ENCODE results near the gene FLVCR1. TPM values are rescaled to one million over a fixed set of nuclear protein-coding genes. Genes with fewer than 3 reads are reported as not detected.

FLVCR1 gene
- polyA plus RNA-seq, 3 donors = 1.8 to 5.5 (median 2.8) TPM

DNA sequence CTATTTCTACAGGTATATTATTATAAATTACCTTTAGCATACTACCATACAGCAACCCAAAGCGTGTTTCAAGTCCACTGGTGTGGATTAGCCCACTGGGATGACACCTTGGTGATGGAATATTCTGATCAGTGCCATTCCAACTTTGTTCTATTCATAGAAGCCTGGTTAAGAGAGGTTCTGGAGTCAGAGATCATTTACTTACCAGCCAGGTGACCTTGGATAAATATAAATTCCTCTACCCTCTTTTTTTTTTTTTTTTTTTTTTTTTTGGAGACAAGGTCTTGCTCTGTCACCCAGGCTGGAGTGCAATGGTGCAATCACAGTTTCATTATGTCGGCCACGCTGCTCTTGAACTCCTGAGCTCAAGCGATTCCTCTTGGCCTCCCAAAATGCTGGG, 10.5 kb upstream of the FLVCR1 start, which contains the start of gene SPATA45:
Gene SPATA45, minus strand, starts transcription at position 101 of the 400 bp plus-strand sequence. CDS start 11,500 bp downstream, outside the sequence.
- 100% methylated on average over 3 of the region's 4 CpGs for WGBS (ENCODE audit: insufficient coverage)
- TF ChIP-seq CTCF (IDR thresholded peaks at IDR 0.05) = no peak
- H3K4me1 Mint-ChIP-seq = no peaks in the 10 kb centered on the region
- peaks cover 0 to 5% of the 10 kb centered on the region in 2 donors for H3K36me3 Mint-ChIP-seq
- H2AFZ ChIP-seq (ENCODE audit: insufficient read depth, low read depth, low read length, poor library complexity, severe bottlenecking) = no peak within 1 kb of the TSS
- no peak within 1 kb of the TSS for H3K27ac ChIP-seq (ENCODE audit: low read depth in 1 of 2, low read length in 2 of 2)
- H3K79me2 ChIP-seq (ENCODE audit: insufficient read depth, low read length) = no peaks in the 10 kb centered on the region
- DNase-seq = no peak
- H3K4me2 ChIP-seq (replicated peaks; ENCODE audit: extremely low read depth, low read length, poor library complexity, severe bottlenecking) = no peak within 1 kb of the TSS
- no peak within 1 kb of the TSS for H3K4me3 Mint-ChIP-seq
- no peaks in the 10 kb centered on the region for H4K20me1 ChIP-seq (ENCODE audit: insufficient read depth, low read length)
- peaks cover 0 to 3% (median 0%) of the 10 kb centered on the region in 3 donors for H3K27me3 Mint-ChIP-seq (ENCODE audit: low read depth in 3 of 3)
- H3K4me1 ChIP-seq (ENCODE audit: control insufficient read depth in 1 of 2, insufficient read depth in 2 of 2, low read length in 2 of 2) = no peaks in the 10 kb centered on the region
- H3K9me3 Mint-ChIP-seq = peaks cover 0 to 8% (median 3%) of the 10 kb centered on the region in 7 donors
- no peaks in the 10 kb centered on the region for H3K27me3 ChIP-seq (ENCODE audit: control insufficient read depth in 2 of 2, insufficient read depth in 2 of 2, low read length in 2 of 2)
- intact Hi-C loops (cut with micrococcal nuclease) = no loop called here
- H3K9me3 ChIP-seq (replicated peaks in 1 of 2; ENCODE audit: control insufficient read depth in 1 of 2, insufficient read depth in 1 of 2, low read length in 2 of 2) = peaks cover 4 to 9% of the 10 kb centered on the region in 2 donors
- H3K9ac ChIP-seq (ENCODE audit: insufficient read depth, low read length, poor library complexity, severe bottlenecking) = no peak within 1 kb of the TSS
- H3K4me3 ChIP-seq (replicated peaks in 1 of 3; ENCODE audit: low read depth in 2 of 3, low read length in 3 of 3) = no peak within 1 kb of the TSS
- H3K27ac Mint-ChIP-seq = no peak within 1 kb of the TSS
- no peaks in the 10 kb centered on the region for H3K36me3 ChIP-seq (replicated peaks in 1 of 2; ENCODE audit: control insufficient read depth in 1 of 2, insufficient read depth in 2 of 2, low read length in 2 of 2)

DNA sequence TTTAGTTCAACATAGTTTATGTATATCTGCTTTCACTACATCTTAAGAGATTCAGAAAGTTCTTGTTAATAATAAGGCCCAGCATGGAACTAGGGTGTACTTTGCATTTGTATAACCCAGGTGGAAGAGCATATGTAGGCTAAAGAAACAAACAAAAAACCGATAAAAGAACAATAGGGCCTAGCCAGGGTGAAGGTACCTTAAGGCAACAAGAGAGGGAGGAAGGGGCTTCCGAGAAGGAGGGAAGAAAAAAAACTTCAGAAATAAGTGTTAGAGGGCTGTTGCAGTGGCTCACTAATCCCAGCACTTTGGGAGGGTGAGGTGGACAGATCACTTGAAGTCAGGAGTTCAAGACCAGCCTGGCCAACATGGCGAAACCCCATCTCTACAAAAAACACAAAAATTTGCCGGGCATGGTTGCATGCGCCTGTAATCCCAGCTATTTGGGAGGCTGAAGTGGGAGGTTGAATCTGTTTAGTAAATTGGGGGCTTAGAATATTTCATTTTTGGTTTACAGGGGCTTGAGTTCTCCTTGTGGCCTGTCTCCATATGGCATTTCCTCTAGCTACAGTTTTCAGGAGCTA, 5.9 kb upstream of the FLVCR1 start:
- H3K9me3 Mint-ChIP-seq = peaks cover 0 to 9% (median 2%) of the 10 kb centered on the region in 7 donors
- peaks cover 0 to 2% (median 0%) of the 10 kb centered on the region in 3 donors for H3K27me3 Mint-ChIP-seq (ENCODE audit: low read depth in 3 of 3)
- peaks cover 5 to 7% of the 10 kb centered on the region in 2 donors for H3K4me1 ChIP-seq (ENCODE audit: control insufficient read depth in 1 of 2, insufficient read depth in 2 of 2, low read length in 2 of 2)
- no peak overlapping the region for H3K27ac Mint-ChIP-seq
- no peak overlapping the region for H3K9ac ChIP-seq (ENCODE audit: insufficient read depth, low read length, poor library complexity, severe bottlenecking)
- no peak overlapping the region for H3K4me3 Mint-ChIP-seq
- 100% methylated on average over 1 of the region's 5 CpGs for WGBS (ENCODE audit: insufficient coverage)
- no peak overlapping the region for H3K4me2 ChIP-seq (replicated peaks; ENCODE audit: extremely low read depth, low read length, poor library complexity, severe bottlenecking)
- no peaks in the 10 kb centered on the region for H3K79me2 ChIP-seq (ENCODE audit: insufficient read depth, low read length)
- no peaks in the 10 kb centered on the region for H3K9me3 ChIP-seq (replicated peaks in 1 of 2; ENCODE audit: control insufficient read depth in 1 of 2, insufficient read depth in 1 of 2, low read length in 2 of 2)
- intact Hi-C loops (cut with micrococcal nuclease) = loop anchor here in 1 of 2 donors (10.0 kb wide), 2 partner anchors 57 to 163 kb away; partner anchors contain the start of genes ANGEL2, NSL1 and TATDN3
- H3K4me3 ChIP-seq (replicated peaks in 1 of 3; ENCODE audit: low read depth in 2 of 3, low read length in 3 of 3) = no peak overlapping the region
- H3K27ac ChIP-seq (ENCODE audit: low read depth in 1 of 2, low read length in 2 of 2) = no peak overlapping the region
- H3K4me1 Mint-ChIP-seq = peaks cover 9% of the 10 kb centered on the region
- no peak for TF ChIP-seq CTCF (IDR thresholded peaks at IDR 0.05)
- no peak overlapping the region for H2AFZ ChIP-seq (ENCODE audit: insufficient read depth, low read depth, low read length, poor library complexity, severe bottlenecking)
- H3K27me3 ChIP-seq (ENCODE audit: control insufficient read depth in 2 of 2, insufficient read depth in 2 of 2, low read length in 2 of 2) = no peaks in the 10 kb centered on the region
- no peak for DNase-seq
- peaks cover 4 to 13% of the 10 kb centered on the region in 2 donors for H3K36me3 Mint-ChIP-seq
- no peaks in the 10 kb centered on the region for H4K20me1 ChIP-seq (ENCODE audit: insufficient read depth, low read length)
- H3K36me3 ChIP-seq (replicated peaks in 1 of 2; ENCODE audit: control insufficient read depth in 1 of 2, insufficient read depth in 2 of 2, low read length in 2 of 2) = no peaks in the 10 kb centered on the region

All from CD14-positive monocyte (primary cell).